Endothelial cell (in vitro differentiated cells): ENCODE measurements around the gene ERCC5. TPM values are rescaled to one million over a fixed set of nuclear protein-coding genes. Genes with fewer than 3 reads are reported as not detected.

Experiments
- DNase-seq: peaks from one replicate; pipeline ENCODE4 v3.0.0; 2021; ENCODE audit warnings: low spot score
- H3K27ac Mint-ChIP-seq: one replicate; pipeline ENCODE4 v1.8.0; 2021; ENCODE audit warnings: mixed read lengths, inconsistent platforms; ENCODE audit not compliant: unreplicated experiment
- H3K27me3 Mint-ChIP-seq: one replicate; pipeline ENCODE4 v1.8.0; 2021; ENCODE audit warnings: mild to moderate bottlenecking, moderate library complexity, mixed read lengths, inconsistent platforms; ENCODE audit not compliant: unreplicated experiment
- H3K36me3 Mint-ChIP-seq: one replicate; pipeline ENCODE4 v1.8.0; 2021; ENCODE audit warnings: mild to moderate bottlenecking, low read depth, mixed read lengths, inconsistent platforms; ENCODE audit not compliant: unreplicated experiment
- H3K4me1 Mint-ChIP-seq: one replicate; pipeline ENCODE4 v1.8.0; 2021; ENCODE audit warnings: mild to moderate bottlenecking, mixed read lengths, inconsistent platforms; ENCODE audit not compliant: unreplicated experiment
- H3K4me3 Mint-ChIP-seq: one replicate; pipeline ENCODE4 v1.8.0; 2021; ENCODE audit warnings: mild to moderate bottlenecking, mixed read lengths, inconsistent platforms; ENCODE audit not compliant: unreplicated experiment
- H3K9me3 Mint-ChIP-seq: one replicate; pipeline ENCODE4 v1.8.0; 2021; ENCODE audit warnings: mixed read lengths, inconsistent platforms; ENCODE audit not compliant: unreplicated experiment
- total RNA-seq: library from RNA; stranded (reverse); fragmentation: NEBNext Ultra II Directional; extraction: Animal tissue kit (Norgen Biotek cat#: 25700); gene quantifications from one replicate; pipeline ENCODE4 v1.2.1, GENCODE V29; 2021; ENCODE audit not compliant: unreplicated experiment
- TF ChIP-seq, protein P1 (sequence below): fragments of 200-600 bp; sonication (generic); IDR thresholded peaks from one replicate; pipeline ENCODE4 v1.5.0; 2021; ENCODE audit warnings: antibody characterized with exemption; ENCODE audit not compliant: unreplicated experiment

The ERCC5 gene
- total RNA-seq, 1 donor from 2014 or later = 43.8 TPM

DNA sequence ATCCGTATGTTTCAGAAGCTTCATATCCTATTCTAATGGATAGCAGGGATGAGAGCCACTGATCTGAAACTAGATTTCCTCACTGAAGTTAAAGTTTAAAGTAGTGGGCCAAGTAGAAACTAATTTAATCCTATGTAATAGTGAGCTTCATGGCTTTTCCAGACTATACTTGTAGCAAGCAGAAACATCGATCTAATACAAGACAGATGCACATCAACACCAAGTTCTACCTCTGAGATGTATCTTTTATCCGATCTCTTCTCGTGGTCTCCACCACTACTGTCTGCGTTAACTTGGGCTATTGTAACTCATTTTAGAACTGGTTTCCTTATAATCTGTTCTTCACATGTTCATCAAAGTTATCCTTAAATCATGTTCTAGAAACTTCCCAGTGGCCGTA, 3.1 kb downstream of the ERCC5 start:
- Mint-ChIP-seq H3K36me3 (peaks cover 1% of the 10 kb centered on the region), H3K4me1 (peaks cover 31% of the 10 kb centered on the region), H3K27me3 (peaks cover 5% of the 10 kb centered on the region), H3K9me3 (no peaks in the 10 kb centered on the region), H3K27ac (no peak overlapping the region), H3K4me3 (no peak overlapping the region)
- DNase-seq = no peak
- TF ChIP-seq, protein P1, sequence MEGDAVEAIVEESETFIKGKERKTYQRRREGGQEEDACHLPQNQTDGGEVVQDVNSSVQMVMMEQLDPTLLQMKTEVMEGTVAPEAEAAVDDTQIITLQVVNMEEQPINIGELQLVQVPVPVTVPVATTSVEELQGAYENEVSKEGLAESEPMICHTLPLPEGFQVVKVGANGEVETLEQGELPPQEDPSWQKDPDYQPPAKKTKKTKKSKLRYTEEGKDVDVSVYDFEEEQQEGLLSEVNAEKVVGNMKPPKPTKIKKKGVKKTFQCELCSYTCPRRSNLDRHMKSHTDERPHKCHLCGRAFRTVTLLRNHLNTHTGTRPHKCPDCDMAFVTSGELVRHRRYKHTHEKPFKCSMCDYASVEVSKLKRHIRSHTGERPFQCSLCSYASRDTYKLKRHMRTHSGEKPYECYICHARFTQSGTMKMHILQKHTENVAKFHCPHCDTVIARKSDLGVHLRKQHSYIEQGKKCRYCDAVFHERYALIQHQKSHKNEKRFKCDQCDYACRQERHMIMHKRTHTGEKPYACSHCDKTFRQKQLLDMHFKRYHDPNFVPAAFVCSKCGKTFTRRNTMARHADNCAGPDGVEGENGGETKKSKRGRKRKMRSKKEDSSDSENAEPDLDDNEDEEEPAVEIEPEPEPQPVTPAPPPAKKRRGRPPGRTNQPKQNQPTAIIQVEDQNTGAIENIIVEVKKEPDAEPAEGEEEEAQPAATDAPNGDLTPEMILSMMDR = no peak

DNA sequence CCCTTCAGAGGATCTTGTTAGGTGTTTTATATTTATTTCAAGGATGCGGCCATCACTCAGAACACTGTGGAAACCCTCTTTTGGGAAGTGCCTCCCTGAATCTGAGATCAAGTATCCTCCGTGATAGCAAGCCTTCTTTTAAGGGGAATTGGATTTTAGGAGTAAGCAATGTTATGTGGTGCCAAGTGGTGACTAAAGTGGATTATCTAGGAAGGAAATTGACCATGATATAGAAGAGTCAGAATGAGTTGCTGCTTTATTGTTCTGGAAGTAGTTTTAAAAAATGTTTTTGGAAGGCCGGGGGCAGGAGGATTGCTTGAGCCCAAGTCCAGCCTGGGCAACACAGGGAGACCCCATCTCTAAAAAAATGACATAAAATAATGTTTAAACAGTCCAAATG, 6.7 kb downstream of the ERCC5 start:
- Mint-ChIP-seq H3K36me3 (peaks cover 14% of the 10 kb centered on the region), H3K9me3 (no peaks in the 10 kb centered on the region), H3K27me3 (peaks cover 4% of the 10 kb centered on the region), H3K4me1 (peaks cover 26% of the 10 kb centered on the region), H3K4me3 (no peak overlapping the region), H3K27ac (no peak overlapping the region)
- DNase-seq = no peak
- TF ChIP-seq, protein P1 = no peak

DNA sequence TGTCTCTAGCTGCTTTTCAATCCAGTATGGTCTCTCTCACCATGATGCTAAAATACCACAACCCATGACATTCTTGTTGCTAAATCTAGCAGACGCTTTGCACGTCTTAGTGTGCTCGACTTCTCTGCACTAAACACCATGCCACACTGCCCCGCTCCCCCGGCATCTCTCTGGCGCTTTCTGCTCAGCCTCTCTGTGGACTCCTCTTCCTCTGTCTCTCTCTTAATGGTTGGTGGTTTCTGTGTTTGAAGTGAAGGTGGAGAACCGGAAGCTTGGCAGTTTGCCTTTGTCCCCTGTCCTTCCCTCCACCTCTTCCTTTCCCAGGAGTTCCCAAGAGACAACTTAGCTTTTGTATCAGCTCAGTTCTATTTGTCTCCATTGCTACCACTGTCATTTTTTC, 8.8 kb downstream of the ERCC5 start:
- H3K36me3 Mint-ChIP-seq = peaks cover 26% of the 10 kb centered on the region
- no peak for DNase-seq
- peak overlapping the region; percentile 7 for H3K27ac Mint-ChIP-seq
- peaks cover 26% of the 10 kb centered on the region for H3K4me1 Mint-ChIP-seq
- peaks cover 4% of the 10 kb centered on the region for H3K27me3 Mint-ChIP-seq
- TF ChIP-seq, protein P1 = no peak
- H3K4me3 Mint-ChIP-seq = no peak overlapping the region
- no peaks in the 10 kb centered on the region for H3K9me3 Mint-ChIP-seq

DNA sequence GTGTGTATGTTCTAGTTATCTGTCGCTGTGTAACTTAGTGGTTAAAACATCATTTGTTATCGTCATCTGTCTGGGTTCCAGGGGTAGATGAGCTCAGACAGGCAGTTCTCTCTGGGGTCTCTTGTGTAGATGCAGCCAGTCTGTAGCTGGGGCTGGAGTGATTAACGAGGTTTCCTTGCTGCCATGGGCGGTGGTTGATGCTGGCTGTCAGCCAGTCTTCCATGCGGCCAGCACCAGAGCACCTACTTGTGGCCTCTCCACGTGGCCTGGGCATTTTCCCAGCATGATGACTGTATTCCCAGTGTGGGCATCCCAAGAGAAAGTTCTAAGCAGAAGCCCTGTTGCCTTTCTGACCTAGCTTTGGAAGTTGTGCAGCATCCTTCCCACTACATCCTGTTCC, 10.7 kb downstream of the ERCC5 start:
- DNase-seq = no peak
- TF ChIP-seq, protein P1 = no peak
- H3K36me3 Mint-ChIP-seq = peaks cover 36% of the 10 kb centered on the region
- H3K27me3 Mint-ChIP-seq = peaks cover 1% of the 10 kb centered on the region
- no peak overlapping the region for H3K27ac Mint-ChIP-seq
- H3K9me3 Mint-ChIP-seq = no peaks in the 10 kb centered on the region
- H3K4me3 Mint-ChIP-seq = no peak overlapping the region
- peaks cover 17% of the 10 kb centered on the region for H3K4me1 Mint-ChIP-seq

DNA sequence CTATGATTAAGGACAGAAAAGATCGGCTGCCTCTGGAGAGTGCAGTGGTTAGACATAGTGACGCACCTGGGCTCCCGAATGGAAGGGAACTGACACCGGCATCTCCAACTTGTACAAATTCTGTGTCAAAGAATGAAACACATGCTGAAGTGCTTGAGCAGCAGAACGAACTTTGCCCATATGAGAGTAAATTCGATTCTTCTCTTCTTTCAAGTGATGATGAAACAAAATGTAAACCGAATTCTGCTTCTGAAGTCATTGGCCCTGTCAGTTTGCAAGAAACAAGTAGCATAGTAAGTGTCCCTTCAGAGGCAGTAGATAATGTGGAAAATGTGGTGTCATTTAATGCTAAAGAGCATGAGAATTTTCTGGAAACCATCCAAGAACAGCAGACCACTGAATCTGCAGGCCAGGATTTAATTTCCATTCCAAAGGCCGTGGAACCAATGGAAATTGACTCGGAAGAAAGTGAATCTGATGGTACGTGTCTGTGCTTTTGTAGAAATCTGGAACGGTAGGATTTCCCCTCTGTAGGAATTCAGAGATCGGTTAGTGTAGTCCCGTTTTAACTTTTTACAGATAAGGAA, 16.9 kb downstream of the ERCC5 start:
- H3K9me3 Mint-ChIP-seq = no peaks in the 10 kb centered on the region
- H3K27me3 Mint-ChIP-seq = no peaks in the 10 kb centered on the region
- peaks cover 25% of the 10 kb centered on the region for H3K4me1 Mint-ChIP-seq
- no peak overlapping the region for H3K27ac Mint-ChIP-seq
- H3K4me3 Mint-ChIP-seq = peak overlapping the region; percentile 6
- TF ChIP-seq, protein P1 = no peak
- no peak for DNase-seq
- H3K36me3 Mint-ChIP-seq = peaks cover 55% of the 10 kb centered on the region
